ENCODE measurements around the gene EEF1A2. TPM values are rescaled to one million over a fixed set of nuclear protein-coding genes. Genes with fewer than 3 reads are reported as not detected.
"Not testable (repeated sequence)": the region's sequence is repeated elsewhere in the genome, so short reads cannot be mapped to it uniquely, and the experiment has no call there.

Gene EEF1A2
- total and polyA plus RNA-seq, 2 donors (not counting 3 experiments of a cell fraction or from before 2014, with no cell fraction given), result 2.7 to 3.4 TPM

GRCh38 chr20:63481503-63481902 lies 17.4 kb downstream of the EEF1A2 start:
- FAIRE-seq (no peak), DNase-seq (ENCODE audit: low read depth, low spot score) (no peak)
- Histone ChIP-seq H3K4me2 (ENCODE audit: insufficient read depth, low read length) (no peak overlapping the region), H3K9me1 (replicated peaks; ENCODE audit: control insufficient read depth, extremely low read depth, insufficient read depth, low read length) (no peaks in the 10 kb centered on the region), H3K9ac (replicated peaks; ENCODE audit: extremely low read depth, insufficient read depth, low read length) (no peak overlapping the region), H3K79me2 (ENCODE audit: control insufficient read depth, insufficient read depth, low read length) (no peaks in the 10 kb centered on the region), H2AFZ (ENCODE audit: low read depth, low read length) (no peak overlapping the region), H3K36me3 (ENCODE audit: control insufficient read depth in 2 of 2, extremely low read depth in 1 of 2, insufficient read depth in 2 of 2, low read length in 2 of 2) (no peaks in the 10 kb centered on the region), H3K4me1 (ENCODE audit: control insufficient read depth, extremely low read depth, insufficient read depth, low read length) (no peaks in the 10 kb centered on the region), H4K20me1 (replicated peaks; ENCODE audit: control insufficient read depth, extremely low read depth, insufficient read depth, low read length) (no peaks in the 10 kb centered on the region), H3K9me3 (replicated peaks; ENCODE audit: control insufficient read depth, insufficient read depth, low read length) (no peaks in the 10 kb centered on the region), H3K27ac (ENCODE audit: insufficient read depth, low read depth, low read length) (no peak overlapping the region), H3K4me3 (replicated peaks in 1 of 3; ENCODE audit: insufficient read depth in 1 of 3, low read depth in 1 of 3, low read length in 3 of 3) (no peak overlapping the region), H3K27me3 (ENCODE audit: control insufficient read depth in 2 of 2, insufficient read depth in 2 of 2, low read length in 2 of 2) (peaks cover 0 to 2% of the 10 kb centered on the region in 2 experiments)
- TF ChIP-seq JUN (IDR thresholded peaks at IDR 0.05; ENCODE audit: borderline replicate concordance, insufficient read depth, insufficient read length, low read depth) (no peak), MYC (IDR thresholded peaks at IDR 0.05; ENCODE audit: low read depth, low read length) (no peak), POLR2AphosphoS5 (IDR thresholded peaks at IDR 0.05; ENCODE audit: insufficient read depth, low read depth, low read length) (no peak), EZH2 (IDR thresholded peaks at IDR 0.05; ENCODE audit: borderline replicate concordance, low read depth, low read length, severe bottlenecking) (no peak), GATA2 (IDR thresholded peaks at IDR 0.05; ENCODE audit: insufficient read depth, insufficient read length, low read depth, low read length) (no peak), CTCF (IDR thresholded peaks at IDR 0.05; ENCODE audit: extremely low read depth in 1 of 2, insufficient read depth in 1 of 2, low read depth in 1 of 2, low read length in 2 of 2) (no peak), FOS (IDR thresholded peaks at IDR 0.05; ENCODE audit: borderline replicate concordance, insufficient read depth, low read length) (no peak), MAX (IDR thresholded peaks at IDR 0.05; ENCODE audit: insufficient read depth, insufficient read length) (no peak), POLR2A (IDR thresholded peaks at IDR 0.05; ENCODE audit: low read depth, low read length) (no peak)
- dilution Hi-C loops (cut with MboI; ENCODE audit: extremely low pct_ligation_motif_present, low sequenced_read_pairs), result no loop called here
- ChIA-PET CTCF (interaction anchor here (2.2 kb wide), 1 partner anchor 15 kb away, joined by 6 read pairs; no protein-coding TSS in a partner anchor), POLR2A (no interaction called here)
- intact Hi-C loops (cut with micrococcal nuclease), result no loop called here
- no TSS peak for BruUV-seq (replicated peaks)

GRCh38 chr20:63479695-63480419 lies 19.0 kb downstream of the EEF1A2 start:
- POLR2A ChIA-PET; H4K20me1 ChIP-seq (replicated peaks; ENCODE audit: control insufficient read depth, extremely low read depth, insufficient read depth, low read length); H3K27me3 ChIP-seq (ENCODE audit: control insufficient read depth in 2 of 2, insufficient read depth in 2 of 2, low read length in 2 of 2); H3K9me3 ChIP-seq (replicated peaks; ENCODE audit: control insufficient read depth, insufficient read depth, low read length); H3K4me3 ChIP-seq (replicated peaks in 1 of 3; ENCODE audit: insufficient read depth in 1 of 3, low read depth in 1 of 3, low read length in 3 of 3); dilution Hi-C loops (cut with MboI; ENCODE audit: extremely low pct_ligation_motif_present, low sequenced_read_pairs); H3K27ac ChIP-seq (ENCODE audit: insufficient read depth, low read depth, low read length); H3K4me1 ChIP-seq (ENCODE audit: control insufficient read depth, extremely low read depth, insufficient read depth, low read length); H3K9ac ChIP-seq (replicated peaks; ENCODE audit: extremely low read depth, insufficient read depth, low read length); CTCF ChIA-PET; intact Hi-C loops (cut with micrococcal nuclease); H3K79me2 ChIP-seq (ENCODE audit: control insufficient read depth, insufficient read depth, low read length); H2AFZ ChIP-seq (ENCODE audit: low read depth, low read length); H3K9me1 ChIP-seq (replicated peaks; ENCODE audit: control insufficient read depth, extremely low read depth, insufficient read depth, low read length); BruUV-seq (replicated peaks); DNase-seq (ENCODE audit: low read depth, low spot score); FAIRE-seq; H3K4me2 ChIP-seq (ENCODE audit: insufficient read depth, low read length); H3K36me3 ChIP-seq (ENCODE audit: control insufficient read depth in 2 of 2, extremely low read depth in 1 of 2, insufficient read depth in 2 of 2, low read length in 2 of 2): not testable (repeated sequence)

Data from endothelial cell of umbilical vein (primary cell).